ENCODE results near the gene MKLN1.

GRCh38 chr7:131538813-131539179 is 211.1 kb downstream of the MKLN1 start:
- no peak for TF ChIP-seq CTCF (IDR thresholded peaks at IDR 0.05; ENCODE audit: poor library complexity)
- no peak for TF ChIP-seq EZH2 (IDR thresholded peaks at IDR 0.05; ENCODE audit: borderline replicate concordance)
